Measurements from ENCODE around the gene SCAF8.

DNA sequence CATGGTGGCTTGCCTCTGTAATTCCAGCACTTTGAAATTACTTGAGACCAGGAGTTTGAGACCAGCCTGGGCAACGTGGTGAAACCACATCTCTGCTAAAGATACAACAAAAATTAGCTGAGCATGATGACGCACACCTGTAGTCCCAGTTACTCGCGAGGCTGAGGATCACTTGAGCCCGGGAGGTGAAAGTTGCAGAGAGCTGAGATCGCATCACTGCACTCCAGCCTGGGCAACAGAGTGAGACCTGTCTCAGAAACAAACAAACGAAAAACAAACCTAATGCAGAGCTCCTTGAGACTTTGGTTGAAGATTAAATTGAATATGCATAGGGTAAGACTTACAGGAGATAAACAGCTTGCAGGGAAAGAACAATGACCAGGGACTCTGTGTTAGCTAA lies 80.8 kb downstream of the SCAF8 start:
- TF ChIP-seq POLR2AphosphoS5 (IDR thresholded peaks at IDR 0.05; ENCODE audit: low read depth, low read length): no peak
- TF ChIP-seq TAF1 (IDR thresholded peaks at IDR 0.05; ENCODE audit: borderline replicate concordance, insufficient read depth, low read length): no peak

Data from PFSK-1 (cell line).